Measurements from ENCODE around the gene NBAS. TPM values are rescaled to one million over a fixed set of nuclear protein-coding genes. Genes with fewer than 3 reads are reported as not detected.

Gene NBAS
- total RNA-seq, 1 donor from 2014 or later: 94.8 TPM

DNA sequence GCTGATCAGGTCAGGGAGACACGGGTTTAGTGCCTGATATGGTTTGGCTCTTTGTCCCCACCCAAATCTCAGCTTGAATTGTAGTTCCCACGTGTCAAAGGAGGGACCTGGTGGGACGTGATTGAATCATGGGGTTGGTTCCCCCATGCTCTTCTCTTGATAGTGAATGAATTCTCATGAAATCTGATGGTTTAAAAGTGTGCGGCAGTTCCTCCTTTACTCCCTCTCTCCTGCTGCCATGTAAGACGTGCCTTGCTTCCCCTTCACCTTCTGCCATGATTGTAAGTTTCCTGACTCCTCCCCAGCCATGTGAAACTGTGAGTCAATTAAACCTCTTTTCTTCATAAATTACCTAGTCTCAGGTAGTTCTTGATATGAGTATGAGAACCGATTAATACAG is 424.5 kb downstream of the NBAS start:
- DNase-seq (ENCODE audit: low read depth in 2 of 2): no peak

DNA sequence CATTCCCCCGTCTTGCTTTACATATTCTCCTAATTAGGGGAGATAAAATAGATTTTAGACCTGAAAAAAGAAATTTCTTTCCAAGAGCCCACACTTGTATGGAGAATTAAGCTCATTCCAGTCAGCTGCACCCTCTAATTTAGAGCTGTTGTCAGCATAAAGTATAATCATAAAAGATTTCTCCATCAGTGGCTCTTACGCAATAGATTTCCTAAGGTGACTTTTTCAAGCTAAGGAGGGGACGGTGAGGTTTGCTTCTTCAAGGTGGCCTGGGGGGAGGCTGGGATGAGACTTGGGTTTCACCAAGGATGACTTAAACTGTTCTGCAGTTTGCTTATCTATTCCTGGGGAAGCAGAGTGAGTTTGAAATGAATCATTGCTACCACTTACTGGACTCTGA is 426.2 kb downstream of the NBAS start:
- DNase-seq (ENCODE audit: low read depth in 2 of 2): no peak

DNA sequence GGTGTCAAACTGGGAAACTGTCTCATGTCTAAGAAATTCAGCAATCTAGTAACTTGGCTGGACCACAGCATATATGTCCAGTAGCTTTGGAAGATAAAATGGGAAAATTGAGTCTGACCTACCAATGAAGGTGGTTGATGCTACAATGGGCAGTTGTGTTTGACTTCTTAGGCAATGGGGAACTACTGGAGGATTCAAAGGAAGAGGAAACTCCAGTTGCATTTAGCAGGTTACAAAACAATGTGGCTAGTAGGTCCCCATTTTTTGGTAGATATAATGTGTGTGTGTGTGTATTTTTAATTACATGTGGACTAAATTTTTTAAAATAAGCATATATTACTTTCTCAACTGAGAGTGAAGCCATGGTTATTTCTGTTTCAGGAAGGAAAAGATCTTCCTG is 427.7 kb downstream of the NBAS start:
- DNase-seq (ENCODE audit: low read depth in 2 of 2): no peak

DNA sequence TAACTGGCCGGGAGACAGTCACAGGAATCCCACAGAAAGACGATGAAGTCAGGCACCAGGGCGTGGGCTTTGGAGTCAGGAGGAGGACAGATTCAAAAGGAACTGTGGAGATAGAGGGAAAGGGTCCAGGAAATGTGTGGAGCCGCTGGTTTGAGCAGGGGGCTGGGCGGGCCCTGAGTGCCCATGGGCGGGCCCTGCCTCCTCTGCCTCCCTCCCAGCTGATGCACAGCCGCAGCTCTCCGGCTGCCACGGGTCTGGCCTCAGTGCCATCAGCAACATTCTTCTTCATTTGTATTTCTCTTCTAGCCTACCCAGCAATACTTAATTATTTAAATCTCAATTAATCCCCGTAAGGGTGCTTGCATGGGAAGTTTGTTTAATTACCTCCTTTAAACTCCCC is 432.3 kb downstream of the NBAS start:
- no peak for DNase-seq (ENCODE audit: low read depth in 2 of 2)

DNA sequence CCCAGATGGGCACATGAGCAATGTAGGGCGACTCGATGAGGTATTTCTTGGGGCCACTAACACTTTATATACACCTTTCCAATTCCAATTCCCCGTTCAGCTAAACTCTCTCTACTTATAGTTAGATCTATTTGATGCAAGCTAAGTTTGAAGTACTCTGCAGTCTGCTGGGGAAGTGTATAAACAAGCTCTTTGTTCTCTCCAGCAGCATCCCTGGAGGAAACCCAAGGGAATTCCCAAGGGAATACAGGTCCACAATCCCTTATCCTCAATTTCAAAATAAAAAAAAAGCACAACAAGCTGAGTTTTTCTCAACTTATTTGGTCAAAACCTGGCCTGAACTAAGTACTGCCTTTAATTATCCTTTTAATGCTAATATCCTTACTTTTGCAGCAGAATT is 433.3 kb downstream of the NBAS start:
- no peak for DNase-seq (ENCODE audit: low read depth in 2 of 2)

DNA sequence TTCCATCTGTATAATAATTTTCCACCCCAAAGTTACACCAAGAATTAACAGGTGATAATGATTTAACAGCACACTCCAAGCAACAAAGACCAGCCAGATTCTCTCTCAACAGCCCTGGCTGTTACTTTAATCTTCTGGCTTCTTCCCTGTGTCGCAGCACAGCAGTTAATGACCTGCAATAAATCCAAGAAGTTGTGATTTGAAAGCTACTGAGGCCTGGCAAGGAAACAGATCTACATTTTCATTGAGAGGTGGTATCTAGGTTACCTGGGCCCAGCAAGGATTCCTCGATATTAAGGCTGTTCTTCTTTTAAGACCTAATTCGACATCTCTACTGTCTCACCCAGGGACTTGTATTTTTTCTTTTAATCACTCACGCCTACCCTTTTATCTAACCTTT is 433.8 kb downstream of the NBAS start:
- DNase-seq (ENCODE audit: low read depth in 2 of 2): no peak

DNA sequence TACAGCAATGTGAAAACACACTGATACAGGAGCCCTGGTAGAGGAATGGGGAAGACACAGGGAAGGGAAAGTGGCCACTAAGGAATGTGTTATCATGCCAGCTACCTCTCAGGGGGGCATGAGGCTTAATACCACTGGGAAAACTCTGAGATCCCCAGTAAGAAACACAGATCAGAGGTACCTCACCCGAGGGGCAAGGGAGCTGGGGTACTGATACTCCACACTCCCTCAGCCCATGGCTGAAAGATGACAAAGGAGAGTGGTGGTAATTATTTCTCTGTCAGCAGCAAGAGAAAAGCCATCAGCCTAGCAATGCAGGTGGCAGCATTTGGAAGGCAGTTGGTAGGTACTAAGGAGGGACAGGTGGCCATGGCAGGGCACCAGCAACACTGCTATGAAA is 434.8 kb downstream of the NBAS start:
- DNase-seq (ENCODE audit: low read depth in 2 of 2): no peak

DNA sequence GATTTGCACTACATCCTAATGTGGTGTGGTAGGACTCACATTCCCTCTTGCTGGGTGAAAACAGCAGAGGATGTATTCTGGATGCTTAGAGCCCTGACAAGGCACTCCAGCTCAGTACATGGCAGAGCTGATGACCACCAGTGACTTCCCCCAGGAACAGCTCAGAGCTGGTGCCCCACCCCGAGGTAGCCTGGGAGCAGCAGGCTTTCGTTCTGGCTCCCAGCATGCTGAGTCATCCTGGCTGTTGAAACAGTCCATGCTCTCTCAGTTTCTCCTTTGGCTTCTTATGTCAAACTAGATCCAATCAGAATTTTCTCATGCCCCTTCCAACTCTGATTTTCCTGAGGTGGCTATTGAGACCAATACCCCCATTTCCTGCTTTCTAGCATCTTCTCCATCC is 438.2 kb downstream of the NBAS start:
- DNase-seq (ENCODE audit: low read depth in 2 of 2): no peak

DNA sequence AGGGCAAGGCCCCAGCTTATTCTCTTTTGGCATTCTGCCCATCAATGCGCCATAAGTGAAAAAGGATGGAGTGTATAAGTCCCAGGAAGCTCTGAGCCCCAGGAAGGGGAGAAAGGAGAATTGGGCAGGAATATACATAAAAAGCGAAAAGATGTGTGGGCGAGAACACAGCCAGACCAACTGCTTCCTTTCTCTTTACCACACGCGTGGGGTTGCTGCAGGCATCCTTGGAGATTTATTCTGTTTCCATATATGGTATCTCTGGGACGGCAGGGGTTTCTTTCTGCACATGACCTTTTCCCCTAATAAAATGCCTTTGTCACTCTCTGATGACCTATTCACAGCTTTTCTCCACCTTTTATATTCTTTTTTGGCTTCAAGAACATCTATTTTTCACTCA is 440.5 kb downstream of the NBAS start:
- no peak for DNase-seq (ENCODE audit: low read depth in 2 of 2)

DNA sequence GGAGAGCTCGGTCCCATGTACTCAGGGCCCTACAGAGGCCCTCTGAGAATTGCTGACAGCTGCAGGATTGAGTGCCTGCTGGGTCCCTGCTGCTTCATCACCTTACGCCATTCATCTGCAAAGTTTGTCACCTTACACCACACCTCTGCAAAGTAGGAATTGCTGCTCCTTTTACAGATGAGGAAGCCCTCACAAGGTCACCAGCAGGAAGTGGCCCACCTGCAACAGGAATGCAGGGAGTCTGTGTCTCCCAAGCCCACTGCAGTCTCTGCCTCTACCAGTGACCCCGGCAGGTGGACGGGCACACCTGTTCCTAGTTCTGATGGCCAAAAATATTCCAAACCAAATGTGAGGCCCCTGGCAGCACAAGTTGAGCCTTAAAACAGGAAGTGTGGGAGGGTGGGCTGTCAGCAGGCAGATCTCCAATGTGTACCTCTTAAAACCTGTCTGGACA is 441.4 kb downstream of the NBAS start:
- DNase-seq (ENCODE audit: low read depth in 2 of 2): no peak

DNA sequence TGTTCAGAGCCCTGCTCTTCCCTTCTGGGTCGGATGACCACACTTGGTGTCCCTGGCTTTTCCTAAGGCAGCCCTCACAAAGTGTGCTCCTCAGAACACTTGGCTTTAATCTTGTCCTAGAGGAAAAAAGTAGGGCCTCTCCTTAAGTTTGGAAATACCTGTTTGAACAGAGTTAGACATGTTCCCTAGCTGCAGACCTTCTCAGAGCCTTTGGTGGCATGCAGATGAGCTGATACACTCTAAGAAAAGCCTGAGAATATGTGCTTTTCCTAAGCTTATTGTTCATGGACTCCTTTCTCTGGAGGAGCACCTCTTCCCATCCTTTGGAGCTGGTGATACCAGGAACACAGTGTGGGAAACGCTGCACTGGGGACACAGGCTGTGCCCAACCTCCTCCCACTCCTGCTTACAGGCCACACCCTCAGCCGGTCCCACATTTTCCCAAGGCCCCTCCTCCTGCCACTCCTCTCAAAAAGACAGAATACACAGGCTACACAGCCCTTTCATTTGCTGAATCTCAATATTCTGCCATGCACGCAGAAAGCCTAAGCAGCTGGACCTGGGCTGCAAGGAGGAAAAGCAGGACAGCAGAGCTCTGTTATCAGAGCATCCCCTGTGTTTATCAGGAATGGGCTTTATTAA is 443.6 kb downstream of the NBAS start:
- no peak for DNase-seq (ENCODE audit: low read depth in 2 of 2)

Other genes starting within 250 kb of the NBAS start
- gene DDX1, start 30.5 kb upstream of the NBAS start, total RNA-seq: 61.5 and 61.7 TPM in 2 replicates

Measured in lung microvascular endothelial cell (primary cell).